Measurements from ENCODE around the gene ANK2.

Gene ANK2

DNA sequence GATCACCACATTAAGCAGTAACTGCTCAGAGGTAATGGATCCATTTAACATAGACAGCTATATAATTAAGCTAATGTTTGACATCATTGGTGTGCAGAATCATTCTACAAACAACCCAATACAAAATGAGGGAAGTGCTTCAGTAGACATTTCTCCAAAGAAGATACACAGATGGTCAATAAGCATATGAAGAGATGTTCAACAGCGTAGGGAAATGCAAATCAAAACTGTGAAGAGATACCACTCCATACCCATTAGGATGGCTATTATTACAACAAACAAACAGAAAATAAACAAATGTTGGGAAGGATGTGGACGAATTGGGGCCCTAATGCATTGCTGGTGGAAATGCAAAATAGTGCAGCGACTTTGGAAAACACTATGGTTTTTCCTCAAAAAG is 294.6 kb downstream of the ANK2 start:
- DNase-seq (ENCODE audit: low read depth) = no peak

DNA sequence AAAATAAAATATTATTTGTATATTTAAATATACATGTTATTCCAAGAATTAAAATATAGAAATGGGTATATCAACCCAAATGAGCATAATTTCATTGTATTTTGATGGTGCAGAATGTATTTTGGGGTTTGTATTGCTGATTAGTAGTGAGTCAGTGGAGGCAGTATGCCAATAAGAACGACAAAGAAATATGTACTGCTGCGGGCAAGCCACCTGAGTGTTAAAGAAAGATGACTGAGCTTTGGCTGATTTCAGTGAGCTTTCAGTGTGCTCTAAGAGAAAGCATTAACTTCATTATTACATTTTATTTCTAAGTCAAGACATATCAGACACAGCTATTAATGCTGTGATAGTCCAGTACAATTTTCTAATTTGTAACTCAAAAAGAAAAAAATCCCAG is 297.8 kb downstream of the ANK2 start:
- no peak for DNase-seq (ENCODE audit: low read depth)

- no peak for DNase-seq (ENCODE audit: low read depth)
These were observed 300.0 kb downstream of the ANK2 start for GRCh38 chr4:113349430-113349829.

DNA sequence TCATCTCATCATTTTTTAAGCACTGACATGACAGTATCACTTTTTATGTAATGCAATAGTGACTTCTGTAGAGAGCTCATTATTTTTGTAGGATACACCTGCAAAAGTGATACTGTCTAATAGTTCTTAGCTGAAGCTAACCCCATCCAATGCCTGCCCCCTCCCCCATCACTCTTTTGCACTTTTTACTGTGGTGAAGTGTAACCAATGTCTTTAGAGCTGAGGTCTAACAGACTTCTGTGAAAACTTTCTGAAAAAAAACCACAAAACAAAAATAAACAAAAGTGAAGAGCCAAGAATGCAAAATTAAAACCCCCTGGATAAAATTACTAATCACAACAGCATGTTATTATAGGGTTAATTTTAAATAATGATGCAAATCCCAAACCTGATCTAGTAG is 301.1 kb downstream of the ANK2 start:
- DNase-seq (ENCODE audit: low read depth) = no peak

GRCh38 chr4:113355550-113356371 is 306.3 kb downstream of the ANK2 start:
- DNase-seq (ENCODE audit: low read depth) = peak; percentile 61

DNA sequence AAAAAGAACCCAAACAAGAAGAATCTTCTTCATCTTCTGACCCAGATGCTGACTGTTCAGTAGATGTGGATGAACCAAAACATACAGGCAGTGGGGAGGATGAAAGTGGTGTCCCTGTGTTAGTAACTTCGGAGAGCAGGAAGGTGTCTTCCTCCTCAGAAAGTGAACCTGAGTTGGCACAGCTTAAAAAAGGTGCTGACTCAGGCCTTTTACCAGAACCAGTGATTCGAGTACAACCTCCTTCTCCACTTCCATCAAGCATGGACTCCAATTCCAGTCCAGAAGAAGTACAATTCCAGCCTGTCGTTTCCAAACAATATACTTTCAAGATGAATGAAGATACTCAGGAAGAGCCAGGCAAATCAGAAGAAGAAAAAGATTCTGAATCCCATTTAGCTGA is 307.0 kb downstream of the ANK2 start:
- DNase-seq (ENCODE audit: low read depth) = no peak

DNA sequence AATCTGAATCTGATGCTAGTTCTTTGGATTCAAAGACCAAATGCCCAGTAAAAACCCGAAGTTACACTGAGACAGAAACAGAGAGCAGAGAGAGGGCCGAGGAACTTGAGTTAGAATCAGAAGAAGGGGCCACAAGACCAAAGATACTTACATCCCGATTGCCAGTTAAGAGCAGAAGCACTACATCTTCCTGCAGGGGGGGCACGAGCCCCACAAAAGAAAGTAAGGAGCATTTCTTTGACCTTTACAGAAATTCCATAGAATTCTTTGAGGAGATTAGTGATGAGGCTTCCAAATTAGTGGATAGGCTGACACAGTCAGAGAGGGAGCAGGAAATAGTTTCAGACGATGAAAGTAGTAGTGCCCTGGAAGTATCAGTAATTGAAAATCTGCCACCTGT is 309.3 kb downstream of the ANK2 start:
- no peak for DNase-seq (ENCODE audit: low read depth)

DNA sequence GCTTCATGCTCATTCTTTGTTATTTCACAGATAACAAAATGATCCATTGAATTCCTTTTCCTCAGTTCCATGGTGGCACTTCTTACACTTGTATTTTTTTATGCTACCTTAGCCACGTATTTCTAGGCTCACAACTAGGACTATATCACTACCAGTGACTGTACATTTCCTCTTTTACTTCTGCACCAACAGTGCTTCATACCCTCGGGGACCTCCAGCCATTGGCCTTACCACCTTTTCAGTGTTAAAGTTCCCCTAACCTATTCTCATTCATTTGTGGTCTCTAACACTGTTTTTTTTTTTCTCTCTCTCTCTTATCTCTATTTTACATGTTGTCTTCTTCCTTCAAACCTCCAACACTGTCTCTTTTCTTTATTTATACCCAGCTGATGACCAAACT is 315.9 kb downstream of the ANK2 start:
- DNase-seq (ENCODE audit: low read depth) = no peak

DNA sequence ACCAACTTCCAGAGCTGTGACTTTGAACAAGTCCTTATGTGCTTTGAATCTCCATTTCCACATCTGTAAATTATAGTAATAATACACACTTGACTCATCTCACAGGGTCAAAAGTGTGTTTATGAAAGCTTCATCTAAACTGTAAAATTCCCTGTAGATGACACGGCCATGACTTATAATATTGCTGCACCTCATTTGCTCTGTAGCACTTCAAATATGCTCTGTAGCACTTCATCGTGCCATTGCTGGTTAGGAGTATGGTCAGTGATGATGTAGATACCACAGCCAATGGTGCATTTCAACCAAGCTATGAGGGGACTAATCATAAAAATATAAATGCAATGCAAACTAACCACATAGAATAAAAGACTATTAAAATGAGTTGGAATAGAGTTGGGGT is 318.6 kb downstream of the ANK2 start:
- DNase-seq (ENCODE audit: low read depth) = no peak

DNA sequence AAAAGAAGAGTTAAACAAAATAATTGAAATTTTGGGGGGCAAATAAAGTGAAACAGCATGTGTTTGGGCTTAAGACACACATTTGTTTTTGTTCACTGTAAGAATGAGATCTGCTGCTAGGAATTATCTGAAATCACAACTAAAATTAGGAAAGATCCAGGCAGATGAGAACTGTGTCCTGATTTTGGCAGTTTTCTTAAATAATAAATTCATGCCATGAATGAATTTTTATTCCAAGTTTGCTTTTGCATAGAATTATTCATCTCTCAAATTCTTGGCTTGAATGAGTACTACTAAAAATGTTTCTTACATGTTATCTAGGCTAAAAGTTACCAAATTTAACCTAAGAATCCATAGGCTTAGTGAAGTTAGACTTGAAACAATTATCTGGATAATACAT is 321.7 kb downstream of the ANK2 start:
- no peak for DNase-seq (ENCODE audit: low read depth)

GRCh38 chr4:113375964-113376666 is 326.7 kb downstream of the ANK2 start:
- no peak for DNase-seq (ENCODE audit: low read depth)

GRCh38 chr4:113378836-113379235 is 329.4 kb downstream of the ANK2 start:
- DNase-seq (ENCODE audit: low read depth) = no peak

GRCh38 chr4:113382704-113383103 is 333.3 kb downstream of the ANK2 start:
- DNase-seq (ENCODE audit: low read depth) = no peak

GRCh38 chr4:113383111-113383785 is 333.8 kb downstream of the ANK2 start:
- no peak for DNase-seq (ENCODE audit: low read depth)

- no peak for DNase-seq (ENCODE audit: low read depth)
These were observed 335.1 kb downstream of the ANK2 start for GRCh38 chr4:113384600-113384999.

- no peak for DNase-seq (ENCODE audit: low read depth)
These were observed 335.9 kb downstream of the ANK2 start for GRCh38 chr4:113385281-113385899.

GRCh38 chr4:113389160-113389559 is 339.7 kb downstream of the ANK2 start:
- no peak for DNase-seq (ENCODE audit: low read depth)

DNA sequence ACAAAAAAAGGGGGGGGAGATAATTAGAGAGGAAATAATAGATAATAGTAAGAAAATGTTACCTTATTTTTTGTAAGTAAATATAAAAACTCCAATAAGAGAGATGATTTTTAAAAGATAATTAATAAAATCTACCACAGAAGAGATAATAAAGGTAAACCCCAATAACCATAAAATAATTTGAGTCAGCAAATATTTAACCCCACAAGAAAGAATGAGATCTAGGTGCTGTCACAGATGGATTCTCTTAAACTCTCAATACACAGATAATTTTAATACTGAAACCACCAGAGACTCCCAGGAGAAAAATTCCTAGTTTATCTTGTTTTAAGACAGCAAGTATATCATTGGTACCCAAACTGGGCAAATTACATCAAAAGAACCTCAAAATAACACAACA is 341.4 kb downstream of the ANK2 start:
- no peak for DNase-seq (ENCODE audit: low read depth)

GRCh38 chr4:113394108-113394729 is 344.8 kb downstream of the ANK2 start:
- no peak for DNase-seq (ENCODE audit: low read depth)

GRCh38 chr4:113394730-113395530 is 345.5 kb downstream of the ANK2 start:
- peak; percentile 35 for DNase-seq (ENCODE audit: low read depth)

- DNase-seq (ENCODE audit: low read depth) = no peak
These were observed 347.8 kb downstream of the ANK2 start for GRCh38 chr4:113397114-113397701.

Data from CMK (cell line).